Measurements from ENCODE around the gene CXCL16. TPM values are rescaled to one million over a fixed set of nuclear protein-coding genes. Genes with fewer than 3 reads are reported as not detected.

Gene CXCL16
- total and polyA plus RNA-seq, 2 of the 13 experiments (the other 11 are each of a cell fraction or from before 2014, with no cell fraction given): 9.4 to 101 TPM

GRCh38 chr17:4782652-4783051 lies 42.9 kb upstream of the CXCL16 start:
- CTCF ChIA-PET (ENCODE audit: low intra/inter-chr PET ratio, low total read pairs): no interaction called here
- H3K79me2 ChIP-seq (ENCODE audit: insufficient read depth, low read length): no peaks in the 10 kb centered on the region
- DNase-seq (ENCODE audit: low spot score) (no peak), ATAC-seq (no peak), FAIRE-seq (no peak)
- H3K4me3 ChIP-seq (replicated peaks in 1 of 3; ENCODE audit: insufficient read depth in 1 of 3, low read depth in 2 of 3, low read length in 3 of 3): no peak overlapping the region
- H3K9me3 ChIP-seq (ENCODE audit: low read length): no peaks in the 10 kb centered on the region
- peaks cover 6 to 8% of the 10 kb centered on the region in 2 experiments; a peak in 4 of 5 replicates for H3K36me3 ChIP-seq (replicated peaks in 1 of 2; ENCODE audit: control insufficient read depth in 1 of 2, insufficient read depth in 2 of 2, low read length in 2 of 2)
- POLR2A ChIA-PET: interaction anchor here (0.6 kb wide), 2 partner anchors 14 to 61 kb away, joined by 3 read pairs; no protein-coding TSS in a partner anchor
- peaks cover 33% of the 10 kb centered on the region for H3K4me1 ChIP-seq (ENCODE audit: insufficient read depth, low read length)
- no peaks in the 10 kb centered on the region for H4K20me1 ChIP-seq (ENCODE audit: insufficient read depth, low read length)
- 95% methylated on average over 28 of the region's 28 CpGs for WGBS (ENCODE audit: low lambda C conversion rate)
- no peak overlapping the region for H2AFZ ChIP-seq (ENCODE audit: low read length)
- intact Hi-C loops (cut with micrococcal nuclease; ENCODE audit: unreplicated experiment): no loop called here
- no peak overlapping the region for H3K4me2 ChIP-seq (ENCODE audit: low read depth, low read length)
- BruUV-seq (replicated peaks): no TSS peak
- TF ChIP-seq FOSL1 (CRISPR knock-in tag; IDR thresholded peaks at IDR 0.05; ENCODE audit: borderline replicate concordance) (no peak), PAXIP1 (CRISPR knock-in tag; conservative IDR thresholded peaks at IDR 0.05) (no peak), ATF6 (CRISPR knock-in tag; conservative IDR thresholded peaks at IDR 0.05) (no peak), RERE (CRISPR knock-in tag; IDR thresholded peaks at IDR 0.05; ENCODE audit: low read depth) (no peak), KMT2B (CRISPR knock-in tag; IDR thresholded peaks at IDR 0.05) (no peak), TSC22D2 (CRISPR knock-in tag; IDR thresholded peaks at IDR 0.05; ENCODE audit: borderline replicate concordance) (no peak)
- no peak overlapping the region for H3K27ac ChIP-seq (ENCODE audit: extremely low read length, insufficient read depth, low read length)
- in situ Hi-C loops (cut with HindIII; ENCODE audit: extremely low pct_ligation_motif_present, low pct_unique_long_range_greater_than_20kb): loop anchor here (10.0 kb wide), 1 partner anchor 48 kb away; the partner anchor contains the start of genes CXCL16, MED11 and ZMYND15
- H3K27me3 ChIP-seq (ENCODE audit: control insufficient read depth in 1 of 2, insufficient read depth in 2 of 2, low read length in 2 of 2): no peaks in the 10 kb centered on the region
- H3K9ac ChIP-seq (ENCODE audit: insufficient read depth, low read depth, low read length): no peak overlapping the region

All from HepG2 (cell line).